Body of pancreas (tissue), 4 donors: ENCODE results near the gene SLC12A9. TPM values are rescaled to one million over a fixed set of nuclear protein-coding genes. Genes with fewer than 3 reads are reported as not detected.
"Not testable (repeated sequence)": the region's sequence is repeated elsewhere in the genome, so short reads cannot be mapped to it uniquely, and the experiment has no call there.

Experiments
- ATAC-seq: fragments of 150-250 bp; one replicate; pipeline ENCODE4 v1.9.1; 2016
- DNase-seq, 4 donors: peaks; one replicate each; pipeline ENCODE4 v3.0.0-alpha.2; 2019
- H3K27ac ChIP-seq, 4 donors: fragments of 200-600 bp; sonication (generic); 1 replicate in 3 of 4; 2 replicates in 1 of 4; pipeline versions ENCODE4 v1.5.1 to v1.6.1; 2016 to 2019; ENCODE audit warnings: mild to moderate bottlenecking in 1 of 4, mixed read lengths in 1 of 4, moderate library complexity in 1 of 4
- H3K27me3 ChIP-seq, 2 donors: fragments of 200-600 bp; sonication (generic); one replicate each; pipeline ENCODE4 v1.6.0; 2016; ENCODE audit warnings: mild to moderate bottlenecking in 1 of 2
- H3K36me3 ChIP-seq, 2 donors: fragments of 200-600 bp; sonication (generic); replicated peaks in 1 of 2; 2 replicates each; pipeline ENCODE4 v1.5.1; 2016; ENCODE audit warnings: low read depth in 2 of 2; ENCODE audit not compliant: insufficient read depth in 1 of 2
- H3K4me1 ChIP-seq: fragments of 200-600 bp; sonication (generic); one replicate; pipeline ENCODE4 v1.6.0; 2016
- H3K4me3 ChIP-seq, 2 donors: fragments of 200-600 bp; sonication (generic); 1 replicate in 1 of 2; 2 replicates in 1 of 2; pipeline ENCODE4 v1.5.1; 2016 to 2019
- H3K9me3 ChIP-seq, 3 donors: fragments of 200-600 bp; sonication (generic); 1 replicate in 2 of 3; 2 replicates in 1 of 3; pipeline ENCODE4 v1.5.1; 2016
- POLR2A ChIP-seq, 3 donors: fragments of 450-650 bp; IDR thresholded peaks; one replicate each; pipeline ENCODE4 v1.6.1; 2016; ENCODE audit warnings: antibody characterized with exemption in 3 of 3, mild to moderate bottlenecking in 2 of 3
- WGBS, 2 donors: methylation state at CpG; one replicate each; pipeline ENCODE4 v1.1.5; 2017; 5-methylcytosine and 5-hydroxymethylcytosine counted together
- intact Hi-C: fragments of 100-400 bp; cut with DNase I; formaldehyde crosslinking; loops from one replicate; pipeline ENCODE4 v1.15.1; 2023
- total RNA-seq, 2 donors: library from RNA; depleted of rRNA; stranded (reverse); fragments of >200 nt; gene quantifications; one replicate each; pipeline ENCODE4 v1.1.0, GENCODE V29; 2016
- TF ChIP-seq, protein P1 (sequence below), 7 experiments: fragments of 450-650 bp in 4 of 7; fragments of 200-600 bp in 3 of 7; sonication (generic) in 3 of 7; IDR thresholded peaks; one replicate each; pipeline ENCODE4 v1.5.1; 2016 to 2019; ENCODE audit warnings: antibody characterized with exemption in 7 of 7

SLC12A9 gene
- total RNA-seq, 2 donors from 2014 or later, result 12.7 to 38.9 TPM

DNA sequence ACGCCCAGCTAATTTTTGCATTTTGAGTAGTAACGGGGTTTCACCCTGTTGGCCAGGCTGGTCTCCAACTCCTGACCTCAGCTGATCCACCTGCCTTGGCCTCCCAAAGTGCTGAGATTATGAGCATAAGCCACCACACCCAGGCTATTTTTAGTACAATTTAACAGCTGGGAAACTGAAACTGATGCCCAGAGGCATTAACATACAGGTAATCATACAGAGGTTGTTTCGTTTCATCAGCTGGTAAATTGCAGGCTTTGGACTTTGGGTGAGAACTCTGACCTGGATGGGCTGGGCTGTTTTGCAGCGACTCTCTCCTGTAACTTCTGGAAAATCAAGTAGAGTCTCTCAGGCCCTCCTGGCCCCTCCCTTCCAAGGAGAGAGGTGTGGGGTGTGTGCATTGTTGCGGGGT lies 49.4 kb downstream of the SLC12A9 start:
- H3K36me3 ChIP-seq, result no peaks in the 10 kb centered on the region
- no peaks in the 10 kb centered on the region for H3K27me3 ChIP-seq
- ATAC-seq (no peak), DNase-seq (no peak)
- WGBS, 2 donors, result 50 to 59% methylated on average over 5 of the region's 5 CpGs
- no peaks in the 10 kb centered on the region for H3K9me3 ChIP-seq
- H3K4me3 ChIP-seq, result no peak overlapping the region
- no peak overlapping the region for H3K27ac ChIP-seq
- intact Hi-C loops, result no loop called here
- peaks cover 21% of the 10 kb centered on the region for H3K4me1 ChIP-seq
- no peak for TF ChIP-seq POLR2A (IDR thresholded peaks at IDR 0.05)
- TF ChIP-seq, protein P1, sequence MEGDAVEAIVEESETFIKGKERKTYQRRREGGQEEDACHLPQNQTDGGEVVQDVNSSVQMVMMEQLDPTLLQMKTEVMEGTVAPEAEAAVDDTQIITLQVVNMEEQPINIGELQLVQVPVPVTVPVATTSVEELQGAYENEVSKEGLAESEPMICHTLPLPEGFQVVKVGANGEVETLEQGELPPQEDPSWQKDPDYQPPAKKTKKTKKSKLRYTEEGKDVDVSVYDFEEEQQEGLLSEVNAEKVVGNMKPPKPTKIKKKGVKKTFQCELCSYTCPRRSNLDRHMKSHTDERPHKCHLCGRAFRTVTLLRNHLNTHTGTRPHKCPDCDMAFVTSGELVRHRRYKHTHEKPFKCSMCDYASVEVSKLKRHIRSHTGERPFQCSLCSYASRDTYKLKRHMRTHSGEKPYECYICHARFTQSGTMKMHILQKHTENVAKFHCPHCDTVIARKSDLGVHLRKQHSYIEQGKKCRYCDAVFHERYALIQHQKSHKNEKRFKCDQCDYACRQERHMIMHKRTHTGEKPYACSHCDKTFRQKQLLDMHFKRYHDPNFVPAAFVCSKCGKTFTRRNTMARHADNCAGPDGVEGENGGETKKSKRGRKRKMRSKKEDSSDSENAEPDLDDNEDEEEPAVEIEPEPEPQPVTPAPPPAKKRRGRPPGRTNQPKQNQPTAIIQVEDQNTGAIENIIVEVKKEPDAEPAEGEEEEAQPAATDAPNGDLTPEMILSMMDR (IDR thresholded peaks at IDR 0.05), result no peak

DNA sequence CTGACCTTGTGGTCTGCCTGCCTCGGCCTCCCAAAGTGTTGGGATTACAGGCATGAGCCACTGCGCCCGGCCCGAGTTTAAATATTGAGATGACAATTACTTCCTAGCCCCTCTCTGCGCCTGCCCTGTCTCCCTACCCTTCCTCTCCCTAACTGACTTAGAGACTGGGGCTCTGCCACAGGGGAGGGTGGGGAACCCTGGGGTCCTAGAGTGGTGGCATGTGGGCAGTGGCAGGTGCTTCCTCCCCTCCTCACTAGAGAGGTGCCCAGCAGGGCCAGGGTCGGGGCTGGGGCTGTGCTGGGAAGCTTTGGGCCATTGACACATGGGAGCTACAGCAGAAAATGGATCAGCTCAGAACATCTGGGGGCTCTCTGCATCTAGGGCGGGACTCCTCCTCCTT lies 50.1 kb downstream of the SLC12A9 start:
- ATAC-seq, result no peak
- Histone ChIP-seq H3K27ac (no peak overlapping the region), H3K4me3 (no peak overlapping the region), H3K4me1 (peaks cover 14% of the 10 kb centered on the region), H3K9me3 (no peaks in the 10 kb centered on the region), H3K36me3 (no peaks in the 10 kb centered on the region), H3K27me3 (no peaks in the 10 kb centered on the region)
- TF ChIP-seq, protein P1 (IDR thresholded peaks at IDR 0.05), result no peak
- no peak for TF ChIP-seq POLR2A (IDR thresholded peaks at IDR 0.05)
- 78 to 94% methylated on average over 3 to 7 of the region's 7 CpGs for WGBS, 2 donors
- DNase-seq, result no peak
- intact Hi-C loops, result no loop called here

DNA sequence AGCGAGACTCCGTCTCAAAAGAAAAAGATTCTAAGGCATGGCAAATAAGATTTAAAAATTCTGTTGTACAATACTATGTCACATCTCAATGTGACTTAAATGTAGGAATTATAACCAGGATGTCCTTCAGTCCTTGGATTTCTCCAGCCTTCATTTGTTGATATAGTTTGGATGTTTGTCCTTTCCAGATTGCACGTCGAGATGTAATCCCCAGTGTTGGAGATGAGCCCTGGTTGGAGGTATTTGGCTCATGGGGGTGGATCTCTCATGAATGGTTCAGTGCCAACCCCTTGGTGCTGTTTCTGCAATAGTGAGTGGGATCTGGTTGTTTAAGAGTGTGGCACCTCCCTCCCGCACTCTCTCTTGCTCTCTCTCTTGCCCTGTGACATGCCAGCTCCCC lies 56.0 kb downstream of the SLC12A9 start:
- intact Hi-C loops, result no loop called here
- no peaks in the 10 kb centered on the region for H3K9me3 ChIP-seq
- WGBS, 2 donors, result 93 to 94% methylated on average over 5 of the region's 5 CpGs
- ATAC-seq (no peak), DNase-seq (no peak)
- no peak overlapping the region for H3K27ac ChIP-seq
- TF ChIP-seq, protein P1 (IDR thresholded peaks at IDR 0.05), result no peak
- H3K4me1 ChIP-seq, result peaks cover 11% of the 10 kb centered on the region
- H3K36me3 ChIP-seq, result no peaks in the 10 kb centered on the region
- H3K27me3 ChIP-seq, result no peaks in the 10 kb centered on the region
- H3K4me3 ChIP-seq, result no peak overlapping the region

DNA sequence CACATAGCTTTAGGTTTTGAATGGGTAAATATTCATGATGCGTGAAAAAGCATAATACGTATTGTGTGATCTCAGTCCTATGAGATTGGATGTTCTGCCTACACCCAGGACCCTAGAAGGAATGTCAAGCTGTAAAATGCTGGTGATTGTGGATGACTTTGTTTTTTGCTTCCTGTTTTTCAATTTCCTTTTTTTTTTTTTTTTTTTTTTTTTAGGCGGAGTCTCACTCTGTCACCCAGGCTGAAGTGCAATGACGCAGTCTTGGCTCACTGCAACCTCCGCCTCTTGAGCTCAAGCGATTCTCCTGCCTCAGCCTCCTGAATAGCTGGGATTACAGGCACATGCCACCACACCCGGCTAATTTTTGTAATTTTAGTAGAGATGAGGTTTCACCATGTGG lies 57.9 kb downstream of the SLC12A9 start:
- H3K36me3 ChIP-seq, H3K9me3 ChIP-seq, intact Hi-C loops, H3K27ac ChIP-seq, H3K27me3 ChIP-seq, DNase-seq, H3K4me3 ChIP-seq, ATAC-seq: not testable (repeated sequence)
- peaks cover 19% of the 10 kb centered on the region for H3K4me1 ChIP-seq
- 72 to 77% methylated on average over 7 of the region's 7 CpGs for WGBS, 2 donors

DNA sequence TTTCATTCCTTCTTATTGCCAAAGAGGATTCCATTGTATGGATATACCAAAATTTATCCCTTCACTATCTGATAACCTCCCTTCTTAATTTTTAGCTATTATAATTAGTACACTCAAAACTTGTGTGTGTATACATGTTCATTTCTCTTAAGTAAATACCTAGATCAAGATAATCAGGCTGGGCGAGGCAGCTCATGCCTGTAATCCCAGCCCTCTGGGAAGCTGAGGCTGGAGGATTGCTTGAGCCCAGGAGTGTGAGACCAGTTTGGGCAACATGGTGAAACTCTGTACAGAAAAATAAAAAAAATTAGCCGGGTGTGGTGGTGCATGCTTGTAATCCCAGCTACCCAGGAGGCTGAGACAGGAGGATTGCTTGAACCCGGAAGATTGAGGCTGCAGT lies 59.0 kb downstream of the SLC12A9 start:
- Histone ChIP-seq H3K4me1 (peaks cover 19% of the 10 kb centered on the region), H3K36me3 (no peaks in the 10 kb centered on the region), H3K27me3 (no peaks in the 10 kb centered on the region), H3K27ac (no peak overlapping the region), H3K9me3 (no peaks in the 10 kb centered on the region), H3K4me3 (no peak overlapping the region)
- DNase-seq, result no peak
- TF ChIP-seq, protein P1 (IDR thresholded peaks at IDR 0.05), result no peak
- TF ChIP-seq POLR2A (IDR thresholded peaks at IDR 0.05), result no peak
- 58 to 74% methylated on average over 3 of the region's 3 CpGs for WGBS, 2 donors
- intact Hi-C loops, result no loop called here
- no peak for ATAC-seq
